OCI-LY1 (cell line): ENCODE results near the gene CCDC13.

Experiments used
- CTCF ChIP-seq: fragments of 200-600 bp; sonication (generic), shearing (Covaris generic); IDR thresholded peaks from 2 replicates; pipeline ENCODE4 v1.5.1; 2017; ENCODE audit warnings: mild to moderate bottlenecking, antibody characterized with exemption, low read length, moderate library complexity, mixed read lengths
- EZH2 ChIP-seq: fragments of 200-600 bp; sonication (generic), shearing (Covaris generic); IDR thresholded peaks from 2 replicates; pipeline ENCODE4 v1.8.0; 2017; ENCODE audit warnings: borderline replicate concordance, mixed run types, mild to moderate bottlenecking, antibody characterized with exemption, low read length, moderate library complexity, mixed read lengths

GRCh38 chr3:42790714-42791229 lies 17.7 kb upstream of the CCDC13 start:
- no peak for TF ChIP-seq CTCF
- TF ChIP-seq EZH2 = no peak
